Lower lobe of right lung (tissue), 2 donors: ENCODE measurements around the gene PACRG. TPM values are rescaled to one million over a fixed set of nuclear protein-coding genes. Genes with fewer than 3 reads are reported as not detected.

Source experiments
- ATAC-seq, 2 donors: fragments of 200-7000 bp; cut with Tn5 transposase; one replicate each; pipeline ENCODE4 v1.9.1; 2020 to 2022; ENCODE audit warnings: mild to moderate bottlenecking in 2 of 2, moderate library complexity in 2 of 2
- DNase-seq: peaks from one replicate; pipeline ENCODE4 v3.0.0-alpha.2; 2020
- H3K27ac ChIP-seq: fragments of 200-600 bp; one replicate; pipeline ENCODE4 v1.8.0; 2022
- H3K27me3 ChIP-seq: fragments of 200-600 bp; one replicate; pipeline ENCODE4 v1.8.0; 2022; ENCODE audit warnings: low read depth
- H3K36me3 ChIP-seq: fragments of 200-600 bp; one replicate; pipeline ENCODE4 v1.8.0; 2022; ENCODE audit warnings: mild to moderate bottlenecking
- H3K4me1 ChIP-seq: fragments of 200-600 bp; one replicate; pipeline ENCODE4 v1.8.0; 2022
- H3K4me3 ChIP-seq: fragments of 200-600 bp; one replicate; pipeline ENCODE4 v1.8.0; 2022; ENCODE audit warnings: mild to moderate bottlenecking
- H3K9me3 ChIP-seq: fragments of 200-600 bp; one replicate; pipeline ENCODE4 v1.8.0; 2022
- CTCF ChIP-seq: fragments of 200-600 bp; IDR thresholded peaks from one replicate; pipeline ENCODE4 v1.8.0; 2022; ENCODE audit warnings: antibody characterized with exemption, mild to moderate bottlenecking
- intact Hi-C: fragments of 100-400 bp; cut with DNase I; formaldehyde crosslinking; loops from one replicate; pipeline ENCODE4 v1.11.0; 2022
- total RNA-seq: library from RNA; stranded (reverse); fragmentation: NEBNext Ultra II Directional; extraction: Animal tissue kit (Norgen Biotek cat#: 25700); gene quantifications from one replicate; pipeline ENCODE4 v1.2.1, GENCODE V29; 2021
- donor health status: DM: no; HTN: yes; CAD: no; lungs with severe emphysema.

The PACRG gene
- total RNA-seq, 1 donor from 2014 or later, result 5.5 TPM

- peaks cover 26% of the 10 kb centered on the region for H3K4me1 ChIP-seq
- H3K9me3 ChIP-seq, result no peaks in the 10 kb centered on the region
- DNase-seq, result no peak
- no peaks in the 10 kb centered on the region for H3K27me3 ChIP-seq
- H3K4me3 ChIP-seq, result no peak overlapping the region
- intact Hi-C loops, result no loop called here
- no peaks in the 10 kb centered on the region for H3K36me3 ChIP-seq
- ATAC-seq, result no peak
- H3K27ac ChIP-seq, result no peak overlapping the region
- TF ChIP-seq CTCF, result no peak
These were observed 609.2 kb downstream of the PACRG start for GRCh38 chr6:163336961-163337360.

- ATAC-seq (peak; percentile 86 to 89), DNase-seq (peak; percentile 74)
- Histone ChIP-seq H3K27me3 (no peaks in the 10 kb centered on the region), H3K9me3 (no peaks in the 10 kb centered on the region), H3K36me3 (no peaks in the 10 kb centered on the region), H3K4me3 (no peak overlapping the region), H3K27ac (no peak overlapping the region), H3K4me1 (peaks cover 25% of the 10 kb centered on the region)
- intact Hi-C loops, result no loop called here
- TF ChIP-seq CTCF, result no peak
These were observed 610.2 kb downstream of the PACRG start for GRCh38 chr6:163337958-163338357.

- TF ChIP-seq CTCF, result no peak
- DNase-seq (no peak), ATAC-seq (no peak)
- Histone ChIP-seq H3K36me3 (no peaks in the 10 kb centered on the region), H3K27me3 (no peaks in the 10 kb centered on the region), H3K4me1 (peaks cover 25% of the 10 kb centered on the region), H3K27ac (peak overlapping the region; percentile 8), H3K9me3 (no peaks in the 10 kb centered on the region), H3K4me3 (no peak overlapping the region)
- intact Hi-C loops, result no loop called here
These were observed 611.1 kb downstream of the PACRG start for GRCh38 chr6:163338671-163339405.

- no peak overlapping the region for H3K4me3 ChIP-seq
- intact Hi-C loops, result no loop called here
- H3K27me3 ChIP-seq, result no peaks in the 10 kb centered on the region
- H3K4me1 ChIP-seq, result peaks cover 23% of the 10 kb centered on the region
- no peak for TF ChIP-seq CTCF
- no peak for ATAC-seq
- no peaks in the 10 kb centered on the region for H3K36me3 ChIP-seq
- peak overlapping the region; percentile 8 for H3K27ac ChIP-seq
- DNase-seq, result no peak
- no peaks in the 10 kb centered on the region for H3K9me3 ChIP-seq
These were observed 611.7 kb downstream of the PACRG start for GRCh38 chr6:163339466-163339865.

GRCh38 chr6:163340201-163340887, 612.6 kb downstream of the PACRG start:
- Histone ChIP-seq H3K4me1 (peaks cover 14% of the 10 kb centered on the region), H3K9me3 (no peaks in the 10 kb centered on the region), H3K4me3 (no peak overlapping the region), H3K36me3 (no peaks in the 10 kb centered on the region), H3K27ac (no peak overlapping the region), H3K27me3 (no peaks in the 10 kb centered on the region)
- DNase-seq, result no peak
- ATAC-seq, result no peak
- TF ChIP-seq CTCF, result no peak
- intact Hi-C loops, result no loop called here
